ENCODE measurements around the gene SH2B3. TPM values are rescaled to one million over a fixed set of nuclear protein-coding genes. Genes with fewer than 3 reads are reported as not detected.
A peak's percentile ranks its signal among the peaks of the same experiment; 100 is the strongest.

Gene SH2B3
- total and polyA plus RNA-seq, 2 of the 13 experiments (the other 11 are each of a cell fraction or from before 2014, with no cell fraction given): 6.8 to 6.9 TPM

DNA sequence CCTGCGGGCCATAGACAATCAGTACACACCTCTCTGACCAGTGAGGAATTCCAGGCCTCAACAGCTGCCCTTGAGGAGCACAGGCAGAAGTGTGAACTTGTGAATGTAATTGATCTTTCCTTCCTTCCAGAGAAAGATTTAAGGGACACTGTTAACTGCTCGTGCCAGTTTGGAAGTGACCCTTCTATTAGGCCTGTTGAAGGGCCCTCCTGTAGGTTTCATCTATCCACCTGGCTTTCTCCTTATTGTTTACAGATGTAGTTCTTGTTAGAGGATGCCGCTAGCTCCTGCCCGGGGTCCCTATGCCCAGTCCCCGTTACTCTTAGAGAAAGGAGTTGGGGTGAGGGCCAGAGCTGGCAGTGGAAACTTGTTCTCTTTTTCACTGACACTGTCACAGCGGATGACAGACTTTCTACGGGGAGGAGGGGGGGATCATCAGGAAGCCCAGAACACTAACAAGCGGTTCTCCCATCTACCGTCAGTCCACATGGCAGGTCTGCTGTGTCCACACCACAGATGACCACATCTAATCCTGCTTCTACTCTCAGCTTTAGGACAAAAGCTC, 42.6 kb downstream of the SH2B3 start (continued):
- TF ChIP-seq, protein P1, sequence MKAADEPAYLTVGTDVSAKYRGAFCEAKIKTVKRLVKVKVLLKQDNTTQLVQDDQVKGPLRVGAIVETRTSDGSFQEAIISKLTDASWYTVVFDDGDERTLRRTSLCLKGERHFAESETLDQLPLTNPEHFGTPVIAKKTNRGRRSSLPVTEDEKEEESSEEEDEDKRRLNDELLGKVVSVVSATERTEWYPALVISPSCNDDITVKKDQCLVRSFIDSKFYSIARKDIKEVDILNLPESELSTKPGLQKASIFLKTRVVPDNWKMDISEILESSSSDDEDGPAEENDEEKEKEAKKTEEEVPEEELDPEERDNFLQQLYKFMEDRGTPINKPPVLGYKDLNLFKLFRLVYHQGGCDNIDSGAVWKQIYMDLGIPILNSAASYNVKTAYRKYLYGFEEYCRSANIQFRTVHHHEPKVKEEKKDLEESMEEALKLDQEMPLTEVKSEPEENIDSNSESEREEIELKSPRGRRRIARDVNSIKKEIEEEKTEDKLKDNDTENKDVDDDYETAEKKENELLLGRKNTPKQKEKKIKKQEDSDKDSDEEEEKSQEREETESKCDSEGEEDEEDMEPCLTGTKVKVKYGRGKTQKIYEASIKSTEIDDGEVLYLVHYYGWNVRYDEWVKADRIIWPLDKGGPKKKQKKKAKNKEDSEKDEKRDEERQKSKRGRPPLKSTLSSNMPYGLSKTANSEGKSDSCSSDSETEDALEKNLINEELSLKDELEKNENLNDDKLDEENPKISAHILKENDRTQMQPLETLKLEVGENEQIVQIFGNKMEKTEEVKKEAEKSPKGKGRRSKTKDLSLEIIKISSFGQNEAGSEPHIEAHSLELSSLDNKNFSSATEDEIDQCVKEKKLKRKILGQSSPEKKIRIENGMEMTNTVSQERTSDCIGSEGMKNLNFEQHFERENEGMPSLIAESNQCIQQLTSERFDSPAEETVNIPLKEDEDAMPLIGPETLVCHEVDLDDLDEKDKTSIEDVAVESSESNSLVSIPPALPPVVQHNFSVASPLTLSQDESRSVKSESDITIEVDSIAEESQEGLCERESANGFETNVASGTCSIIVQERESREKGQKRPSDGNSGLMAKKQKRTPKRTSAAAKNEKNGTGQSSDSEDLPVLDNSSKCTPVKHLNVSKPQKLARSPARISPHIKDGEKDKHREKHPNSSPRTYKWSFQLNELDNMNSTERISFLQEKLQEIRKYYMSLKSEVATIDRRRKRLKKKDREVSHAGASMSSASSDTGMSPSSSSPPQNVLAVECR (CRISPR knock-in tag; IDR thresholded peaks at IDR 0.05; ENCODE audit: borderline replicate concordance): no peak
- no peak for TF ChIP-seq NFRKB (IDR thresholded peaks at IDR 0.05)
- TF ChIP-seq JUNB (CRISPR knock-in tag; IDR thresholded peaks at IDR 0.05; ENCODE audit: borderline replicate concordance): no peak

DNA sequence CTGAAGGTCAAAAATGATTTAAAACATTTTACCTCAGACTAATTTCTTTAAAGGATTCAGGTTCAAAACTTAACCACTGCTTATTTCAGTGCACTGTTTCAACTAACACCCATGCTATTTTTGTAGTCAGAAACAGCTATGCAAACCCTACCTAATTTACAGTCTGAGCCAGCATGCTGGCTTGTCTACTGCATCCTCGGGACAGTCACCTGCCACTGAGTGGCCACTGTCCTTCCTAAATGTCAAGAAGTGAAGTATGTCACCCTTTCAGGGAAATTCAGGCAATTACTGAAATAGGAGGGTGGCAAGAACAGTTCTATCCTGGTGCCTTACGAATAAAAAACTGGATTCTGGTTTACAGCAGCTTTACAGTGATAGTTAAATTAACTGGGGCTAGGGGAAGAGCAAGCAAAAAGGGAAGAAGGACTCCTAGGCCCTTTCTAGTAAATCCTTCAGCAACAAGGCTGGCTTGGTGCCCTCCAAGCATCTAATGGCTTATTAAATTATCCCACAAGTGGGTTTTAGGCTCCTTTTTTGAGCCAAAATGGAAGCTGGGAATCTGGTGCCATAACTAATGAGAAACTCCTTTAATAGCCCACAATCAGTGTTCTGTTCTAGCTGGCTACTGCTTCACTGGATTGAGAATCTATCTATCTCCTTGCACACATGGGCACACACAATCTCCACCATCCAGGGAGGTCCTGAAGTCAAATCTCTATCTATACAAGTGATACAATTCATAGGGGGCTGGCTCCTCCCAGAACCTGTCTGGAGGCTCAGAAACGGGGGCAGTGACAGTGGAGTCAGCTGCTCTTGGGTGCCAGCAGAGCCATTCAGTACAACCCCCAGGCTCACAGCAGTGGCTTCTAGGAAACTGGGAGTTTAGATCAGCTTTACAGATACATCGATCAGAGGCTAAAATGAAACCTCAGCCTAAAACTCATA, 43.4 kb downstream of the SH2B3 start:
- Histone ChIP-seq H2AFZ (ENCODE audit: low read length) (no peak overlapping the region), H3K36me3 (replicated peaks in 1 of 2; ENCODE audit: control insufficient read depth in 1 of 2, insufficient read depth in 2 of 2, low read length in 2 of 2) (peaks cover 41 to 87% of the 10 kb centered on the region in 2 experiments), H4K20me1 (ENCODE audit: insufficient read depth, low read length) (0 out of 2 replicates have a peak, but pooled peaks cover 10% of the 10 kb centered on the region), H3K4me2 (ENCODE audit: low read depth, low read length) (no peak overlapping the region), H3K4me1 (ENCODE audit: insufficient read depth, low read length) (no peaks in the 10 kb centered on the region), H3K9me3 (ENCODE audit: low read length) (no peaks in the 10 kb centered on the region), H3K79me2 (ENCODE audit: insufficient read depth, low read length) (no peaks in the 10 kb centered on the region), H3K27me3 (ENCODE audit: control insufficient read depth in 1 of 2, insufficient read depth in 2 of 2, low read length in 2 of 2) (no peaks in the 10 kb centered on the region), H3K9ac (ENCODE audit: insufficient read depth, low read depth, low read length) (no peak overlapping the region), H3K4me3 (replicated peaks in 1 of 3; ENCODE audit: insufficient read depth in 1 of 3, low read depth in 2 of 3, low read length in 3 of 3) (no peak overlapping the region), H3K27ac (ENCODE audit: extremely low read length, insufficient read depth, low read length) (no peak overlapping the region)
- in situ Hi-C loops (cut with HindIII; ENCODE audit: extremely low pct_ligation_motif_present, low pct_unique_long_range_greater_than_20kb) (no loop called here), intact Hi-C loops (cut with micrococcal nuclease; ENCODE audit: unreplicated experiment) (no loop called here)
- FAIRE-seq: no peak
- TF ChIP-seq, protein P2, sequence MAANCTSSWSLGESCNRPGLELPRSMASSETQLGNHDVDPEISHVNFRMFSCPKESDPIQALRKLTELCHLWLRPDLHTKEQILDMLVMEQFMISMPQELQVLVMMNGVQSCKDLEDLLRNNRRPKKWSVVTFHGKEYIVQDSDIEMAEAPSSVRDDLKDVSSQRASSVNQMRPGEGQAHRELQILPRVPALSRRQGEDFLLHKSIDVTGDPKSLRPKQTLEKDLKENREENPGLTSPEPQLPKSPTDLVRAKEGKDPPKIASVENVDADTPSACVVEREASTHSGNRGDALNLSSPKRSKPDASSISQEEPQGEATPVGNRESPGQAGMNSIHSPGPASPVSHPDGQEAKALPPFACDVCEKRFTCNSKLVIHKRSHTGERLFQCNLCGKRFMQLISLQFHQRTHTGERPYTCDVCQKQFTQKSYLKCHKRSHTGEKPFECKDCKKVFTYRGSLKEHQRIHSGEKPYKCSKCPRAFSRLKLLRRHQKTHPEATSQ (CRISPR knock-in tag; IDR thresholded peaks at IDR 0.05; ENCODE audit: borderline replicate concordance): no peak
- TF ChIP-seq ZNF589 (CRISPR knock-in tag; conservative IDR thresholded peaks at IDR 0.05): no peak
- TSS peak; percentile 36 for BruUV-seq (replicated peaks)
- no peak for DNase-seq (ENCODE audit: low spot score)
- ChIA-PET CTCF (ENCODE audit: low intra/inter-chr PET ratio, low total read pairs) (no interaction called here), POLR2A (interaction anchor here (0.6 kb wide), 1 partner anchor 160 kb away, joined by 4 read pairs; no protein-coding TSS in a partner anchor)
- no peak for ATAC-seq
- 100% methylated on average over 2 of the region's 4 CpGs for WGBS (ENCODE audit: low lambda C conversion rate)

Measured in HepG2 (cell line).